ENCODE results near the gene TXN2.
"Not testable (repeated sequence)": the region's sequence is repeated elsewhere in the genome, so short reads cannot be mapped to it uniquely, and the experiment has no call there.

TXN2 gene

DNA sequence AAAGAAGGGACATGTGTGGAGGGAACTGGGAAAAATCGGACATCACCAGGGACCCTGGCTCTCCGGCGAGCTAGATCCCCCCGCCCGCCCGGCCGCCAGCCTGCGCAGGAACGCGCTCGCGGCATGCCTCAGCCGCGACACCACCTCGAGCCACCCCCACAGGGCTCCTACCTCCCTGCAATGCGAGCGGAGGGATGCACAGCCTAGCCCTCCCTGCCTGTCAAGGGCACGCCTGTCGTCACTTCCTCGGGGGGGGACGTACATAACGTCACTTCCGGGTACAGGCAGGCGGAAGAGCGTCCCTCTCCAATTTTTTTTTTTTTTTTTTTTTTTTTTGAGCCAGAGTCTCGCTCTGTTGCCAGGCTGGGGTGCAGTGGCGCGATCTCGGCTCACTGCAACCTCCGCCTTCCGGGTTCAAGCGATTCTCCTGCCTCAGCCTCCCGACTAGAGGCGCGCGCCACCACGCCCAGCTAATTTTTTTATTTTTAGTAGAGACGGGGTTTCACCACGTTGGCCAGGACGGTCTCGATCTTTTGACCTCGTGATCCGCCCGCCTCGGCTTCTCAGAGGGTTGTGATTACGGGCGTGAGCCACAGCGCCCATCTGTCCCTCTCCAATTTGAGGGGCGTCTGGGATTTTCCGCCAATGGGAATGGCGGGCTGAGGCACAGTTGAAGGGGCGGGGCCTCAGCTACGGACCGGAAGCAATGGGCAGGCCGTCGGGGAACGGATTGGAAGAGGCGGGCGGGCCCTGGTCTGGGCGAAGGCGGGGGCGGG, at the start of gene TXN2:
TXN2 (minus strand) TSS at position 248 of the 776 bp plus-strand sequence. CDS start 803 bp downstream, outside the sequence.
- peak; percentile 95 for DNase-seq (ENCODE audit: low read depth)

DNA sequence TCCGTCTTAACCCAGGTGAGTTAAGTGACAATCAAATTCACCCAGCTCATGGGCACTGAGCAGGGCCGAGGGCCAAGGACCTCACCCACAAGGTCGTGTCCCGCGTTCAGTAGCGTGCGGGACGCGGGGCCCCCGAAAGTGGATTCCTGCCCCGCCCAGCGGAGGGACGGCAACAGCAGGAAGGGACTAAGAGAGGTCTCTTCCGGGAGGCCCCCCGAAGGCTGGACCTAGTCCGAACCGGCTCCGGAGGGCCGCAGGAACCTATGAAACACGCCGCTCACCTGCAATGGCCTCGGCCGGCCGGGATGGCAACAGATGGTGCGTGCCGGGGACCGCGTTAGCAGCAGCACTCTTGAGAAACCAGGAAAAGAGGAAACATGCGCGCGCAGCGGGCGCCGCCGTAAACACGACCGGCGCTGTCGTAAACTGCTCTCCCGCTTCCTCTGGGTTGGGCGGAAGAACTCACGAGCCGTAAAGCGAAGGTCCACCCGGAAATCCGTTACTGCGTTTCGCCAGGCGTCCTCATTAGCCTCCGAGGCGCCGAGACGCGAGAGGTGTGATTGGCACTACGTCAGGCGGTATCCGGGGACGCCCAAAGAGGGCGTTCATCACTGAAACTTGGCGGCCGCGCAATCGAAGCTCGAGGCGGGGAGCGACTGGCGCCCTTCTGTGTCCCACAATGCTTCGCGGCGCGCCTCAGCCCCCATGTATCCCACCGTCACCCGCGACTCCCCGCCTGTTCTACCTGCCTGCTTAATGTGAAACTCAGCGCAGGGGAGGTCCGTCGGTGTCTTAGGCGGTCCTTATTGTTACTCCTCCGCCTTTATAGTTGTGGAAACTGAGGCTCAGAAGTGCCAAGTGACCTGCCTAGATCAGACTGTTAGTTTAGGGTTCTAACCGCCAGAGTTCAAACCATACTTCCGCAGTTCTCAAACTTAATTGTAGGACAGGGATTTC, 47.6 kb upstream of the TXN2 start, which contains the start of gene EIF3D:
EIF3D (minus strand) TSS at position 372 of the 957 bp plus-strand sequence. CDS start 3,045 bp downstream, outside the sequence.
- DNase-seq (ENCODE audit: low read depth): peak; percentile 99

- DNase-seq (ENCODE audit: low read depth): no peak
These were observed 46.9 kb upstream of the TXN2 start for GRCh38 chr22:36528341-36528740.

DNA sequence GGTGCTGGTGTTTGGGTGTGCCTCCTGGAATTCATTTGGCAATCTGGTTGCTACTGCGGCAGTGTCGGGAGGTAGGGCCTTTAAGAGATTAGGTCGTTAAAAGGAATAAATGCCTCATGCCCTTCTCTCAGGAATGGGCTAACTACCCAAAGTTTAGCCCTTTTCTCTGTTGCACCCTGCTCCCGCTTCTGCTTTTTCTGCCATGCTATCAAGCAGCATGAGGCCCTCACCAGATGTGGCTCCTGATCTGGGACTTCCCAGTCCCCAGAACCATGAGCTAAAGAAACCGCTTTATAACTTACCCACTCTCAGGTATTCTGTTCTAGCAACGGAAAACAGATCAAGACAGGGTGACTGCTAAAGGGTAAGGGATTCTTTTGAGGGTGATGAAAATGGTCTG, 41.2 kb upstream of the TXN2 start:
- DNase-seq (ENCODE audit: low read depth): no peak

- DNase-seq (ENCODE audit: low read depth): no peak
These were observed 39.0 kb upstream of the TXN2 start for GRCh38 chr22:36520423-36520822.

DNA sequence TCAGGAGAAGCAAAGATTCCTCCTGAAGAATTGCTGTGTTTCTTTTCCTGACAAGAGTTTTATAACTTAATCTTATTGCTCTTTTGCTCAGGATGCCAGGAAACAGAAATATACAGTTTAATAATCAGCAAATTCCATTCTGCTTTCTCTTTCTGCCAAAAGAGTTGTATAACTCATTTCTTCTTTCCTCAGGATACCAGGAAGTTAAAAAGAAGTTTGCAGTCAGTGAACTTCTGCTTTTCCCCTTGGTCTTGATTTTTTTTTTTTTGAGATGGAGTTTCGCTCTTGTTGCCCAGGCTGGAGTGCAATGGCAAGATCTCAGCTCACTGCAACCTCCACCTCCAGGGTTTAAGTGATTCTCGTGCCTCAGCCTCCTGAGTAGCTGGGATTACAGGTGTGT, 38.5 kb upstream of the TXN2 start:
- DNase-seq (ENCODE audit: low read depth): not testable (repeated sequence)

GRCh38 chr22:36514766-36515165, 33.3 kb upstream of the TXN2 start:
- DNase-seq (ENCODE audit: low read depth): no peak

GRCh38 chr22:36512991-36513390, 31.6 kb upstream of the TXN2 start:
- DNase-seq (ENCODE audit: low read depth): no peak

DNA sequence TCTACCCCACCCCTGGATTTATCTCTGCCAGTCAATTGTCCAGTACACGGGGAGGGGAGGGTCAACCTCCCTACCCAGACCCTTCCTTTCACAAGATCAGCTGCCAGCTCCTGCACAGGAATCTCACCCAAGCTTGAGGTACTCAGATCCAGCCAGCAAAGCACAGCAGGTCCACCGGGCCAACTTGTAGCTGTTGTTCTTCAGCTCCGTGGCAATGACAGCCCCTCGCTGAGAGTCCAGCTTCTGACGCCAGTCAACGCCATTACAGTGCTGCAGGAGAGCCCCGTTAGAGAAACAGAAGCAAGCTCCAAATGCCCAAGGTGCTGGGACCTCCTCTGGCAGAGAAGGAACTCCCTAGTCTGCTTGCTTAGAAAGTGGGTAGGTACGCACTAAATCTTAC, 30.9 kb upstream of the TXN2 start:
- no peak for DNase-seq (ENCODE audit: low read depth)

DNA sequence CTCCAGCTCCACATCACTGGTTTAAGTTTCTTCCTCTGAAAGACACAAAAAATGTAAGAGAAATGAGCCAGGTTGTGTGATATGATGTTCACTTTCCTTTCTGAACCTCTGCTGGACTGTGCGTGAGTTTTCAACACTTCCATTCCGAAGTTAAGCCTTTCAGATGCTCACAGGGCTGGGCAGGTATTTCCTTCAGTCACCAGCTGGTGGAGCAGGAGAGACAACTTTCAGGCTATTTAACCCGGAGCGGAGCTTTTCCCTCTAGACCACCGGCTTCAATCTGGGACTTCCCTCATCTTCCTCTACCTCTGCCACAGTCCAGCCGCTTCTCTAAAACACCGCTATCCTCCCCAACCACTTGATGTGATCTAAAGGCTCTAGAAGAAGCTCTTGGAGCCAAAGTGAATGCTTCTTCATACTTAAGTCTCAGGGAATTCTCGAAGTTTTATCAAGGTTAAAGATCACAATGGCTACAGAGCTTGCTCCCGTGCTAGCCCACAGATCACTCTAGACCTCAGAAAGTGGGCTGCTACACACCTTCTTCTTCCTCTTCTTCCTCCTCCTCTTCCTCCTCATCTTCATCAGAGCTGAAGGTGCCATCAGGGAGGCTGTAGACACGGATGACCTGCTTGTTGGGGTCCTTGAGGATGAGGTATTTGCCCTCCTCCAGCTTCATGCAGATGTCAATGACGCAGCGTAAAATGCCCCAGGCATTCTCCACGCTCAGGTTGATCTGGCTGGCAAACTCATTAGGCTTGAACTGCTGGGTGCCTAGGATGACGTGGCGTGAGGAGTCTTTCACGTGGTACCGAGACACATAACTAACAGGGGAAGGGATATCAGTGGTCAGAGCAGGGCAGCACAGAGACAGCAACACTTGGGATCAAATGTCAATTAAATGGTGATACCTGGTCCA, 29.8 kb upstream of the TXN2 start:
- DNase-seq (ENCODE audit: low read depth): no peak

- no peak for DNase-seq (ENCODE audit: low read depth)
These were observed 28.9 kb upstream of the TXN2 start for GRCh38 chr22:36510384-36510783.

GRCh38 chr22:36507518-36508010, 26.1 kb upstream of the TXN2 start:
- DNase-seq (ENCODE audit: low read depth): no peak

- peak; percentile 75 for DNase-seq (ENCODE audit: low read depth)
These were observed 25.4 kb upstream of the TXN2 start, which contains the start of gene FOXRED2 for GRCh38 chr22:36506637-36507517. TSS of gene FOXRED2 (minus strand) at chr22:36507040. CDS start at chr22:36506422, 618 bp downstream.

DNA sequence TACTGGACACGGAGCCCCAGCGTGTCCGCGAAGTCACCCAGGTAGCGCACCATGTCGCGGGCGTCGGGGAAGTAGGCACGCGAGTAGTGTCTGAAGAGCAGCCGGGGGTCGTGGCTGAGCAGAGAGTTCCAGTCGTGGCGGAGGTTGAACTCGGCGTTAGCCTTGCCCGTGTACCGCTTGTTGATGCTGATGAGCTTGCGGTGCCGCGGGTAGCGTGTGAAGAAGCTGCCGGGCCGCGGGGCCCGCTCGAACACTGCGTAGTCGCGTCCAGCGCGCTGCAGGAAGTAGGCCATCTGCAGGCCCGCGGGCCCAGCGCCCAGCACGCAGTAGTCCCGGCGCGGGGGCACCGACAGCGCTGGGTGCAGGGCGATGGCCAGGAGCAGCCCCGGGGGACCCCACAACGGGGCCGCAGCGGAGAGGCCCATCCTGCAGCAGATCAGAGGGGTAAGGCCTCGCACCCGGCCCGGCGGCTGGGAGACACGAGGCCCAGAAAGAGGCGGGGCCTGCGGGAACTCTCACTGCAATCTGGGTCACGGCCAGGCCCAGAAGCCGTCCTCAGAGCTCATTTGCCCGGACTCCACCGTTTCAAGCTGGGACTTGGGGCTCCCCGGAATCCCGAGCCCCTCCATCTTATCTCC, 24.7 kb upstream of the TXN2 start:
- DNase-seq (ENCODE audit: low read depth): no peak

DNA sequence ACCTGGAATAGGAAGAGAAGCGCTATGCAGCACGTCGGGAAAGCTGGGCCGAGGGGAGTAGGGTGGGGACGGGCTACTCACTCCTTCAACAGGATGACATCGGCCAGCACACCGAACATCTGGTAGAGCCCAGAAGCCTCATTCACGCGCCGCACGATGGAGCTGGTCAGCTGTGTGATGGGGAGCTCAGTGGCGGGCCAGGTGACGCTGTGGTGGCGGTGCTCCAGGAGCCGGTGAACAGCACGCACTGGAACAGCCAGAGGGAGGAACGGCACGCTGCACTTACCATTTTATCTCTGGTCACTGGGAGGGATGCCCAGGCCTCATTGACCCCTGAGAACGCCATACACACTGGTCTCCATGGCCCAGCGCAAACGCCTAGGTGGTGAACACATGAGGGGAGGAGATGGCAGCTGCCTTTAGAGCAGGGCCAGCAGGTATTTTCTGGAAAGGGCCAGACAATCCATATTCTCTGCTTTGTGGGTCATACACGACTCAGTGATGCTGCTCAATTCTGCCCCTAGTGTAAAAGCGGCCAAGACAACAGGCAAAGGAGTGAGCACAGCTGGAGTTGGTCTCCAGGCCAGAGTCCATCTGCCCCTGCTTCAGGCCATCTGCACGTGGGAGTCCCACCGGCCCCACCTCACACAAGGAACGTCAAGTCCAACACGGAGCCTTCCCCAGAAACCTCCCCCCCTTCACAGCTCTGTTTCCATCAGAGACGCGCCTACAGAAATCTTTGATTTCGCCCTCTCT, 16.6 kb upstream of the TXN2 start:
- DNase-seq (ENCODE audit: low read depth): no peak

- DNase-seq (ENCODE audit: low read depth): no peak
These were observed 12.3 kb upstream of the TXN2 start for GRCh38 chr22:36493690-36494110.

DNA sequence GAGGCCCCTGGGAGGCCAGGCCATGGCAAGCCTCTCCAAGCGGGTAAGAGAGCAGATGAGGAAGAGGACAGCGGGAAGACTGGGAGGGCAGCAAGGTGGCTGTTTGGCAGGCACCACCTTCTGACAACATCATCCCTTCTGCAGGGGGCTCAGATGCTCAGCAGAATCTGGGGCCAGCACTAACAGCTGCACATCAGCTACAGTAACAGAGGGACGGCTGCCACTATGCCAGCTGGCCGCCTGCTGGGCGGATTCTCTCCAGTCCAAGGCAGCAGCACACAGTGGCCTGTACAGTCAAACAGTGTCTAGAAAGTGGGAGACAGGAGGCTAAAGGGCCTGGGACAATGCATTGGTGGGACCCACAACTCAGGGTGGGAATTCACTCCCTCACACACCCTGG, 10.7 kb upstream of the TXN2 start:
- no peak for DNase-seq (ENCODE audit: low read depth)

GRCh38 chr22:36491155-36491554, 9.7 kb upstream of the TXN2 start:
- DNase-seq (ENCODE audit: low read depth): no peak
